Activated CD4-positive, alpha-beta T cell treated with anti-CD3 and anti-CD28 coated beads, Interleukin-2, amount 50 U/mL, for 1 hour (primary cell): ENCODE data around the gene KIF4B.
"Not testable (repeated sequence)": the region's sequence is repeated elsewhere in the genome, so short reads cannot be mapped to it uniquely, and the experiment has no call there.

Experiments
- DNase-seq: peaks from one replicate; pipeline ENCODE4 v3.0.0-alpha.2; 2020

Gene KIF4B

DNA sequence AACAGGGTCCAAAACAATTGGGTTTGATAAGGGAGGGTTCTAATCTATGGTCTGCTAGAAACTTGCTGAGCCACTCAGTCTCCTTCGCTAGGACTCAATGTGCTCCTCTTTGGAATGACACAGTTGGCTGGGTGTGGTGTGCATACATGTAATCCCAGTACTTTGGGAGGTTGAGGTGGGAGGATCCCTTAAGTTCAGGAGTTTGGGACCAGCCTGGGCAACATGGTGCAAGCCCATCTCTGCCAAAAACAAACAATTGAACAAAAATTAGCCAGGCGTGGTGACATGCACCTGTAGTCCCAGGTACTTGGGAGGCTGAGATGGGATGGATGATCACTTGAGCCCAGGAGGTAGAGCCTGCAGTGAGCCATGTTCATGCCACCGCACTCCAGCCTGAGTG is 2.7 kb upstream of the KIF4B start:
- DNase-seq, result no peak

DNA sequence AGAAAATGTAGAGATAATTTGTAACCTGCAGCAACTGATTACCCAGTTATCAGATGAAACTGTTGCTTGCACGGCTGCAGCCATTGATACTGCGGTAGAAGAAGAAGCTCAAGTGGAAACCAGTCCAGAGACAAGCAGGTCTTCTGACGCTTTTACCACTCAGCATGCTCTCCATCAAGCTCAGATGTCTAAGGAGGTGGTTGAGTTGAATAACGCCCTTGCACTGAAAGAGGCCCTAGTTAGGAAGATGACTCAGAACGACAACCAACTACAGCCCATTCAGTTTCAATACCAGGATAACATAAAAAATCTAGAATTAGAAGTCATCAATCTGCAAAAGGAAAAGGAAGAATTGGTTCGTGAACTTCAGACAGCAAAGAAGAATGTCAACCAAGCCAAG is 1.7 kb downstream of the KIF4B start:
- DNase-seq, result no peak

DNA sequence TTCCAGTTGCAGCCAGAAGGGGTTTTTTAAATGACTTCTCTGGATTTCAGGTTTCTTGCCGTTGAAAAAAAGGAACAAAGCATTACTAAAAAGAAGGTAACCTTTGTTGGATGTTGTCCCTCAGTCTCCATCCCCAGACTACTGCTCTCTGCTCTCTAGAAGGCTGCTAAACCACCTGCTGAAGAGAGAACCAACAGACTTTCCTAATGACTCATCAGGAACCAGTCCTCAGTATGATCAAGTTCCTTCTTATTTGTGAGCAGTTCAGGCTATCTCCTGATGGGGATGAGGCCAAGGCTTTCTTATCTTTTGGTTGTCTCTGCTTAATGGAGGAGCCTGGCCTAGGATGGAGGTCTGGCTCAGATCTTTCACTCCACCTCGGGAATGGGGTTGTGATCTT is 4.1 kb downstream of the KIF4B start:
- no peak for DNase-seq

DNA sequence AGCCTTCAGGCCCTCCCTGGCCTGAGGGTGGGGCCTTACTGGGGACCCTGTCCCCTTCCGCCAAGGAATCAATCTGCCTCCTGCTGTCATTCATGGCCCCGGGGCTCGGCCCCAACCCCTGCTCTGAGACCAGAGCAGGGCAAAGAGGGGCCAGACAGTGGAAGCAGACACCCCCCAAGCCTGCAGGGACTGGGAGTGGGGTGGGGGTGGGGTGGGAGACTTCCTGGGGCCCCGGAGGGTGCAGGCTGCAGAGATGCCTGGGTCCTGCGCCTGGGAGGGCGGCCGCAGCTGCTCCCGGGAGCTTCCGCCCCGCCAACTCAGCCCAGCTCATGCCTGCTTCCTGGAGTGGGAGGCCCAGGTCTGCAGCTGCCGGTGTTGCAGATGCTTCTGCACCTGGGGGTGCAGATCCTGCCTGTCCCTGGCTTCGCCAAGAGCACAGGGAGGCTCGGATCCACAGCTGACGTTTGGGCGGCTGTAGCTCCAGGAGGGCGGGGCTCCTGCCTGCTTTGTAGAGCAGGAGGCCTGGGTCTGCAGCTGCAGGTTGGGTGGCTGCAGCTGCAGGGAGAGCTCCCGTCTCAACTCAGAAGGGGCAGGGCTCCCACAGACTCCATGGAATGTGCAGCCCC is 6.2 kb downstream of the KIF4B start:
- no peak for DNase-seq

DNA sequence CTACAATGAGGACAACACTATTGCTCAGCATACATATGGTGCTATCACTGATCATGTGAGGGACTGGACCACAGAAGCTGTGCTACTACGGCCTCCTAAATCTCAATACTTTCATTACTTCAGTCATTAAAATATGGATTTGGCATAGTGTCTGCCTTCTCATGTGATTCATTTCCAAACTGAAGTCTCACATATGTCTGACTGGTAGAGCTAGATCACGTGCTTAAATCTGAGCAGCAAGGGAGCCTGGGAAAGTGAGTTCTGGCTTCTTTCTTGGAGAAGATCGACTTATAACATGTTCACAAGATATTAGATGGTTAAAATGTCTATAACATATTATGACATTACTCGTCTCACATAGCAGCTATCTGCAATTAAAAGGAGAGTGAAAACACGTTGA is 8.3 kb downstream of the KIF4B start:
- DNase-seq, result no peak

DNA sequence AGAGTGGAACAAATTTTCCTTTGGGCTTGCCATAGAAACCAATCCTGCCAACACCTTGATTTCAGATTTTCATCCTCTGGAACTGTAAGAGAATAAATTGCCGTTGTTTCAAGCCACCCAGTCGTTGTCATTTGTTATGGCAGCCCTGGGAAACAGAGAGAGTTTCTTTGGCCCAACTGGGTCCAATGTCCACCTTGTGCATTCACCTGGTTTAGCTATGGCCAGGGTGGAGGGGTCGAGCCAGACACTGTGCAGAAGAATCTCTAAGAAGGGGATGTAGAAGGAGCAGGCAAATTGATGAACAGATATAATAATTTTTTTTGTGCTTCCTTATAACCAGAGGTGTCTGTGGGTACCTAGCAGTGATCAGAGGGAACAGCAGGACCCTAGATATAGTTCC is 9.8 kb downstream of the KIF4B start:
- DNase-seq, result no peak

DNA sequence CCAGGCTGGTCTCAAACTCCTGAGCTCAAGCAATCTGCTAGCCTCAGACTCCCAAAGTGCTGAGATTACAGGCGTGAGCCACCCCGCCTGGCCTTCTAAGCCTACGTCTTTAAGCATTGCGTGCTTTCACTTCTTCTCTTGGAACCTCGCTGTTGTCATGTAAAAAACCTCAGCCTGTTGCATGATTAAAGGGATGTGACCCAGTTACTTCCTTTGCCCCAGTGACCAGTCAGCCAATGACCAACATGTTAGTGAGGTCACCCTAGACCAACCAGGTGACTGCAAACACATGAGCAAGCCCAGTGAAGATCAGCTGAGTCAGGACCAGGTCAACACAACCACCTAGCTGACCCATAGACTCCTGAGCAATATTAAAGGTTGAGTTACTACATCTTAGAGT is 10.5 kb downstream of the KIF4B start:
- DNase-seq, result no peak

DNA sequence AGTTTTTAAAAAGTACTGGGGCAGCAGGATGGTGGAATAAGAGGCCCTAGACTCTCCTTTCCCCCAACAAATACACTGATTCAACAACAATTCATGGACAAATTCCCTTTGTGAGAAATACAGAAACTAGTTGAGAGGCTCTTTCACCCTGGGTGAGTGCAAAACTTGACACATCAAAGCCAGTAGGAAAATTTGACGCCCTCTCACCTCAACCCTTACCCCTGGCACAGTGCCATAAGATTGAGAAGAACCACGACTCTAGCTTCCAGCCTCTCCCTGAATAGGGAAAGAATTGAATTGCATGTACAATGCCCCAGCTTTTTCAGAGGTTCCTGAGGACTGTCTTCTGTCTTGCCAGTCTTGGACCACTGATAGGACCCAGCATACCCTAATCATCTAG is 12.3 kb downstream of the KIF4B start:
- DNase-seq, result no peak

DNA sequence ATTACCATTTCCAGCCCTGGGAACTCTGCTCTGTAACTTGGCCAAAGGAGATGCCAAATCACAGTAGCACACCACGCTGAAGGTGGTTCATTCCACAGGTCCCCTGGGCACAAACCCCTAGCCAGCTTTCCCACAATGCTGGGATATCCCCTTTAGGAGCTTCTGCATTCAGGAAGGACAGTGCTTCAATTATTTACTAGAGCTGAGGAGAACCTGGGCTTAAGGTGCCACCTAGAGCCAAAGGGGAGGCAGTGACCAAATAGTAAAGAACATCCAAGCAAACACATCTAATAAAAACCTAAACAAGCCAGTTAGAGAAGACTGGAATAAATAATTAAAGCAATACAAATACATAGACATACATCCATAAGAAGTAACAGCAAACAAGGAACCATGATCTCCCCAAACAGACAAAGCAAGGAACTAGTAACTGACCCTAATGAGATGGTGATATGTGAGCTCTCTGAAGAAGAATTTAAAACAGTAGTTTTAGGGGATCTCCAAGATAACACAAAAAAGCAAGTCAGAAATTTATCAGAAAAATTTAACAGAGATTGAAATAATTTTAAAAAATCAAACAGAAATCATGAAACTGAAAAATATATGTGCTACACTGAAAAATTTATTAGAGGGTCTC is 14.6 kb downstream of the KIF4B start:
- no peak for DNase-seq

DNA sequence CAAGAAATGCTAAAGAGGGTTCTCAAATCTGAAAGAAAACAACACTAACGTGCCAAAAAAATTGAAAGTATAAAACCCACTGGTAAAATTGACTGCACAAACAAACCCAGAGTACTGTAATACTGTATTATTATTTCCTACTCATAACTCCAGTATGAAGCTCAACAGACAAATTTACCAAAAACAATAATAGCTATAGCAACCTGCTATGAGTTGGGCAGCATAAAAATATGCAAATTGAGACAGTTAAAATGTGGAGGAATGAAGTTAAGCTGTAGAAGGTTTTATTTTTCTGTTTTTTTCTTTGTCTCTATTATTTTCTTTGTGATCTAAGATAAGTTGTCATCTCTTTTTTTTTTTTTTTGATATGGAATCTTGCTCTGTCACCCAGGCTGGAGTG is 15.7 kb downstream of the KIF4B start:
- no peak for DNase-seq

DNA sequence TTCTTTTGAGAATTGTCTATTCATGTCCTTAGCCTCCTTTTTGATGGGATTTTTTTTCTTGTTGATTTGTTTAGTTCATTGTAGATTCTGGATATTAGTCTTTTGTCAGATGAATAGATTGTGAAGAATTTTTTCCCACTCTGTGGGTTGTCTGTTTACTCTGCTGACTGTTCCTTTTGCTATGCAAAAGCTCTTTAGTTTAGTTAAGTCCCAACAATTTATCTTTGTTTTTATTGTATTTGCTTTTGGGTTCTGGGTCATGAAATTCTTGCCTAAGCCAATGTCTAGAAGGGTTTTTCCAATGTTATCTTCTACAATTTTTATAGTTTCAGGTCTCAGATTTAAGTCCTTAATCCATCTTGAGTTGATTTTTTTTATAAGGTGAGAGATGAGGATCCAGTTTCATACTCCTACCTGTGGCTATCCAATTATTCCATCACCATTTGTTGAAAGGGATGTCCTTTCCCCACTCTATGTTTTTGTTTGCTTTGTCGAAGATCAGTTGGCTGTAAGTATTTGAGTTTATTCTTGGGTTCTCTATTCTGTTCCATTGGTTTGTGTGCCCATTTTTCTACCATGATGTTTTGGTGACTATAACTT is 20.7 kb downstream of the KIF4B start:
- not testable (repeated sequence) for DNase-seq

DNA sequence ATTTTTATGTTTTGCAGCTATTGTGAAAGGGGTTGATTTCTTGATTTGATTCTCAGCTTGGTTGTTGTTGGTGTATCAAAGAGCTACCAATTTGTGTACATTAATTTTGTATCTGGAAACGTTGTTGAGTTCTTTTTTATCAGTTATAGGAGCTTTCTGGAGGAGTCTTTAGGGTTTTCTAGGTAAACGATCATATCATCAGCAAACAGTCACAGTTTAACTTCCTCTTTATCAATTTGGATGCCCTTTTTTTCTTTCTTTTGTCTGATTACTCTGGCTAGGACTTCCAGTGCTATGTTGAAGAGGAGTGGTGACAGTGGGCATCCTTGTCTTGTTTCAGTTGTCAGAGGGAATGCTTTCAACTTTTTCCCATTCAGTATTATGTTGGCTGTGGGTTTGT is 21.5 kb downstream of the KIF4B start:
- not testable (repeated sequence) for DNase-seq

DNA sequence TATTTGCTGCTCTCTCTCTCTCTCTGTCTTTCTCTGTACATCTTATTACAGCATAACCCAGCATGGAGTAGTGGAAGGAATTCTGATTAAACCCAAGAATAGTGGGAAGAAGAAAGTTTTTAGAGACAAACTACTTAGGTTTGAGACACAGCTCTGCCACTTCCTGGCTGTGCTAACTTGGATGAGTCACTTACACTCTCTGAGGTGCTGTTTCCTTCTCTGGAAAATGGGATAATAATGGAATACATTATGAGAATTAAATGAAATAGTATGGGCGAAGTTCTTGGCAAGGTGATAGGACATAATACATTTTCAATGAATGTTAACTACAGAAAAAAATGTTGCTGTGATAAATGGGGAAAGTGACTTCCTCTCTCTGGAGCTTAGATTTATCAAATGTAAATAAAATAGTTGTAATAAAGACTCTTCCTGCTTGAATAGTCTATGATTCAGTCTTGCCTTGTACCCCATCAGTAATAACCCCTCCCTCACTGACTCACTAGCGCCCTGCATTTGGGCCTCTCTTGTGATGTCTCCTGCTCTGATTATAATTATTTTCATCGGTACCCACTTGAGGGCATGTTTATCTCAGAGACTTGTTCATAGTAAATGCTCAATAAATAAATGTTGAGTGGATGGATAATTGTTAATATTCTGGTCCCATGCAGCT is 27.6 kb downstream of the KIF4B start:
- no peak for DNase-seq

DNA sequence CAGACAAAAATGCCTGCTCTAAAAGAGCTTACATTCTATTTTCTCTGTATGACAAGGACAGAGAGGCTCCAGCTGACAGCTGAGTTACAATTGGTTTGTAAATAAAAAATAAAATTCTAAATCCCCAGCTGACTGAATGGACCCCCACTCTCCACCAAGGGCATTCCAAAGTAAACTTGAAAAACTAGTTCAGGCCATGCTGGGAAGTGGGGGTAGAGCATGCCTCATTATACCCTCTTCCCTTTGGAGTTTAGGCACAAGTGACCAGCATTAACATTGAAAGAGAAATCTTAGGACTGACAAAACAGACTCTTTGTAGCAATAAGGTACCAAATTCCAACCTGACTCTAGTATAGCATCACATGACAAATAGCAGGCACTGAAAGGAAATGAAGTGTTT is 31.0 kb downstream of the KIF4B start:
- no peak for DNase-seq

DNA sequence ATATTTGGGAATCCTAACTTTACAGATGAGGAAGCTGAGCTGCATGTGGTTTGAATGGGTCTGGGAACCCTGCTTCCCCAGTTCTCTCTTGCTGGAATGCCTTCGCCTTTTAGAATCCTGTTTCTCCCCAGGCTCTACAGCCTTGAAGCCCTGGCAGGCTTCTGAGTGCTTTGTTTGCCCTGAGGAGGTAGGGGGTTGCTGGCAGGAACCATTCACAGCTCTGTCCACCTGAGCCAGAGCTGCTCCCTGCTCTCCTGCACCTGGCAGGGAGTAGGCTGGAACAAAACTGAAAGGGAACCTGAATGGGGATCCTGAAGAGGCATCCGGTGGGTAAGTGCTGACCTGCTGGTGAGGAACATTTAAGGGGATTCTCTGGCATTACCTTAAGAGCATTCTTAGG is 33.0 kb downstream of the KIF4B start:
- DNase-seq, result no peak

DNA sequence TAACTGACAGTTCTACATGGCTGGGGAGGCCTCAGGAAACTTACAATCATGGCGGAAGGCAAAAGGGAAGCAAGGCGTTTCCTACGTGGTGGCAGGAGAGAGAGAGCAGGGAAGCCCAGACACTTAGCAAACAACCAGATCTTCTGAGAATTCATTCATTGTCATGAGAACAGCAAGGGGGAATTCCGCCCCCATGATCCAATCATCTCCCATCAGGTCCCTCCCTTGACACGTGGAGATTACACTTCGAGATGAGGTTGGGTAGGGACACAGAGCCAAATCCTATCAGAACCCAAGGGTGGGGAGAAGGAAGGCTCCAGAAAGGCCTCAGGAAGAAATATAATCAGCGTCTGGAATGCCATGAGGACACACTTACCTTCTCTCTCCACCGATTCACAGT is 34.3 kb downstream of the KIF4B start:
- DNase-seq, result no peak

DNA sequence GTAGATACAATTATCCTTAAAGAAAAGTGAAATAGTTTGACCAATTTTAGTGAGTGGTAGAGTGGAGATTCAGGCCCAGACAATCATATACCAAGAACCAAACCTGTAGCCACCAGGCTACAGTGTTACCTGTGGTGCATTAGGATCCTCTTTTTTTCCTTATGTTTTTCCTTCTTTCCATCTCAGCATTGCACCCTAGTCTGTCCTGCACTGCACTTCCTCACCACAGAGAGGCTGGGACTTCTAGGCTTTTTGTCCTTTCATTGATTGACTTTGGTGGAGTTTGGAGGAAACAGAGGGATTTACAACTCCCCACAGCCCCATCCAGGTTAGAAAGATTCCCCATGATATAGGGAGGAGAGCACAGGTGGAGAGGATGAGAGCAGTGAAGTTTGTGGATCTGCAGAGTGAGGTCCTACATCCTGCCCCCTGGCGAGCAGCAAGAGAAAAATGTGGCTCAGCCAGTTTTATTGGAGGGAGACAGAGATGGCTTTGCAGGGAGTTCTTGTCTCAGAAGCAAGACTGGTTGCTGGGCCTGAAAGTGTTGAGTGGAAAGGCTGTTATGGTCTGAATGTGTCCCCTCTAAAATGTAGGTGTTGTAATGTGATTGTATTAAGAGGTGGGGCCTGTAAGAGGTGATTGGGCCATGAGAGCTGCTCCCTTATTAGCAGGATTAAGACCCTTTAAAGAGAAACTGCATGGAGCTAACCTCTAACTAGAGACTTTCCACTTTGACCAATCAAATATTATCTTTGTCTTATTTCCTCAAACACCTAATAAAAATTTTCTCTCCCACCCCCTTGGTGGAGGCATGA is 36.2 kb downstream of the KIF4B start:
- DNase-seq, result no peak

DNA sequence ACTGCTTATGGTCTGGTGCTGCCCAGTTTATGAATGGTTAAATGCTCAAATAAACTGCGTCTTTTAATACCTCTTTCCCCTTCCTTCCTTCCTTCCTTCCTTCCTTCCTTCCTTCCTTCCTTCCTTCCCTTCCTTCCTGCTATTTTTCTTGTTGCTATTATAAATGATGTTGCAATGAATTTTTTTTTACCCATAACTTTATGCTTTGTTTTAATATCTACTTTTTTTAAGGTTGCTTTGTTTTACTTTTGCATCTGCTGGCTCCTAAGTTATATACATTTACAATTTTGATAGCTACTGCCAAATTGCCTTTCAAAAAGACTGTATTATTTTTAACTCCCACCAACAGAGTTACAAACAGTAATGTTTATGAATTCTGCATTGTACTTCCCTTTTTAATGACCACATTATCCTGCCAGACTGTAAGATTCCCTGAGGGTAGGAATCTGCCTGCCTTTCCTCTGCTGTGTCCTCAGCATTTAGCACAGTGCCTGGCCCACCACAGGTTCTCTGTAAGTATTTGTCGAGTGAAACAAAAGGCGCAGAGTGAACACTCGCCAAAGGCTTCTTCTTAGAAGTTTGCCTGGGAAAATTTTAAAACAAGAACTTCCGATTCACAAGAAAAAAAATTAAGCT is 36.9 kb downstream of the KIF4B start:
- no peak for DNase-seq

DNA sequence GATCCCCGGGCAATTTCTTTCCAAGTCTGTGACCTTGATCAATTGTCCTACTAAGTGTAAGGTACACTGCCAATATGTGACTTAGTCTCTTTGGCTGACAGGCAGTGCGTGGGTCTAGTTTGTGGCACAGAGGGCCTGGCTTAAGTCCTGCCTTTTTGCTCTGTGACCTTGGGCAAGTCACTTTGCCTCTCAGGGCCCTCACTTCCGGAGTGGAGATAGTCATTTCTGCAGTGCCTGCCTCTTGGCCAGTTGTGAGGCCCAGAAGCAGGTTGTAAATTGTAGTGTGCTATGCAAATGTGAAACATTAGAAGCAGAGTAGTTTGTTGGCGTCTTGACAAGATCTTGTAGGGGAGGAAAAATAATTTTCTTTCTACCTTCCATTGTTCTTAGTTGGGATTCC is 39.0 kb downstream of the KIF4B start:
- no peak for DNase-seq

DNA sequence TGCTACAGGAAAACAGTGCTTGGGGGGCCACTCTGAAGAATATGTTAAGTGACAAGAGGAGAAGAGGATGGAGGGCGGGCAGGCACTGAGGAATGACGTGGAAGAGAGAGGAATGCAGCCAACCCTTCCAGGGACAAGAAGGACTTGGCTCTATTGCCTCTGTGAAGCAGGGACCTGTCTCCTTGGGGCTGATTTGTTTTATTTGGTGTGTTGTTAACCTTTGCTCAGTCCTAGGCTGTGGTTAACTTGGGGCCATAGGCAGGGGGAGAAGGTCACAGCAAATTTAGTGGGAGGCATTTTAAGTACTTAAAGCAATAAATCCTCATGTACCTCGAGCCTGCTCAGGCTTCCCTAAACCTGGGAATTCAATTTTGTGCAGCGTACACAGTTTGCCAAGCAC is 39.9 kb downstream of the KIF4B start:
- no peak for DNase-seq

DNA sequence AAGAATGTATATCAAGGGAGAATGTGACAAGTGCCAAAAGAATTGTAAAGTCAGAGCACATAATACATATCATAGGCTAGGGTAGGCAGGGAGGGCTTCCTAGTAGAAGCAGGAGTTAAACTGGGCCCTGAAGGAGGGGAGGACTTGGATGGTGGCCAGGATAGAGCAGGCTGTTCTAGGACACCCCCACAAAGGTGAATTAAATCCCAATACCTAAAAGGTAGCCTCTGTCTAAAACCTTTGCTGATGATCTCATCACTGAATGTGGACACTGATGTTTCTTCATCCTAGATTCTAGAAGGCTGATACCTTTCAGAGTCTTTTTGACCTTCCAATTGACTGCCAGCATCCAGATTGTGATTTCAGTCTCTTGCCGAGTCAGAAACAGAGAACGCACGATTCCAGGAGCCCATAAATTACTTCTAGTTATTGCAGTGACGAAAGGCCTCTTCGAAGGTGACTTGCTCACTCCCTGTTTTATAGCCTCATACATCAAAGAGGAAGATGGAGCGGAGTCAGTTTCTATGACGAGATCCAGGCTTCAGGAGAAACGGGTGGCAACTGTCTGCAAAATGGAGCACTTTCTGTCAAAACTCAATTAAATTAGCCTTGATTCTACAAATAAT is 43.2 kb downstream of the KIF4B start:
- no peak for DNase-seq

DNA sequence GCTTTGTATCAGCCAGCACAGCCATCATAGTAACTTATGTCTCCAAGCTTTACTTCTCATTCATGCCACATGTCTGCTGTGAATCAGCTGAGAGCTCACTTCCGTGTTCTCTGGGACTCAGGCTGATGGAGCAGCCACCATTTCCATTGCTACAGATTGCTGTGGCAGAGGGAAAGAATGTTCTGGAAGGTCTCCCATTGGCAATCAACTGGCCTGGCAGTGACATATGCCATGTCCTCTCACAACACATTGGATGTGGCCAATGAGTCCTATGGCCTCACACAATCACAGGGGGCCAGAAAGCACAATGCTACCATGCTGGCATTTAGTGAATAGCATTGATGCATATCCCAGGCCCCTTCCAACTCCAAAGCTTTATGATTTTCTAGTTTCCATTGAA is 44.1 kb downstream of the KIF4B start:
- no peak for DNase-seq
